PC-9 (cell line): ENCODE measurements around the gene TEKTIP1.

Source experiments
- CTCF ChIP-seq: fragments of 200-600 bp; sonication (generic); conservative IDR thresholded peaks from 2 replicates; pipeline ENCODE4 v1.6.1; 2017; ENCODE audit warnings: mixed run types, antibody characterized with exemption, mild to moderate bottlenecking, moderate library complexity
- EZH2 ChIP-seq: fragments of 200-600 bp; sonication (generic); IDR thresholded peaks from 2 replicates; pipeline ENCODE4 v1.8.0; 2017; ENCODE audit warnings: antibody characterized with exemption, low read depth

GRCh38 chr19:3511506-3512251, 27.3 kb upstream of the TEKTIP1 start:
- no peak for TF ChIP-seq EZH2
- no peak for TF ChIP-seq CTCF
